ENCODE results near the gene ABCC1.

ABCC1 gene

DNA sequence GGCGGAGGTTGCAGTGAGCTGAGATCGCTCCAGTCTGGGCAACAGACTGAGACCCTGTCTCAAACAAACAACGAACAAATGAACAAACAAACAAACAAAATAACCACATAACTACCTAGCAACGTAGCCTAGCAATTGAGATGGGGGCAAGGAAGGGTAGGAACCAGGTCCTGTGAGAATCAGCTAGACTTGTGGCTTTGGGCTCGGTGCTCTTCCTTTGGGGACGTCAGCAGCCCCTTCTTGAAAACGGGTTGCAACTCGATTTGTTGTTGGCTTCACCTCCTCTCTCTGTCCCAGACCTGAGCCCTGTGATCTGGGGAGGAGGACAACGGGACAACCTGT lies 72.2 kb downstream of the ABCC1 start:
- DNase-seq (ENCODE audit: low read depth) = no peak

DNA sequence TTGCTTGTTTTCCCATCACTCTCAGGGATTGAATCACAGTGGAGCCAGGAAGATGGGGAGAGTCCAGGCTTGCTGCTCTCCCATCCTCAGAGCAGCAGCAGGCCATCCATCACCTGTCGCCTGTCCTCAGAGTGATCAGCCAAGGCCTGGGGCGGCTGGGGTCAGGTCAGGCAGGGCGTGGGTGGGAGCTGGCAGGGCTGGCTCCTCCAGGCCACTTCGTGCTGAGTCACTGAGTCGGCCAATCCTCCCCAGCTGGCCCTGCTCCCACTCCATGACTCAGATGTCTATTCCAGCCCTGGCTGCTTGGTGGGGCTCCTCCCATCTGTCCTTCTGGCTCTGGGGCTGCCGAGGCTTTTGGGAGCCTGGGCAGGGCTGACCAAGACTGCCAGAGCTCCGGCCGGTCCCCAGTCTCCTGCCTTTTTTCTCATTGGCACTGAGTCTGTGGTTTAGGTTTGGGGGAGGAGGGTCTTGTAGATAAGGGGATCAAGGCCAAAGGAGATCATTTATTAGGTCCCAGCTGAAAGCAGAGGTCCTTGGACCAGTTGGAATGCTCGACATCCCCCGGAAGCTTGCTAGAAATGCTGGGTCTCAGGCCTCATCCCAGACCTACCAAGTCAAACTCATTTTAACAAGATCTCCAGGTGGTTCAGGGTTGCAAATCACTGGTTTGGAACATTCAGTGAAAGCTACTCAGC lies 72.7 kb downstream of the ABCC1 start:
- no peak for DNase-seq (ENCODE audit: low read depth)

DNA sequence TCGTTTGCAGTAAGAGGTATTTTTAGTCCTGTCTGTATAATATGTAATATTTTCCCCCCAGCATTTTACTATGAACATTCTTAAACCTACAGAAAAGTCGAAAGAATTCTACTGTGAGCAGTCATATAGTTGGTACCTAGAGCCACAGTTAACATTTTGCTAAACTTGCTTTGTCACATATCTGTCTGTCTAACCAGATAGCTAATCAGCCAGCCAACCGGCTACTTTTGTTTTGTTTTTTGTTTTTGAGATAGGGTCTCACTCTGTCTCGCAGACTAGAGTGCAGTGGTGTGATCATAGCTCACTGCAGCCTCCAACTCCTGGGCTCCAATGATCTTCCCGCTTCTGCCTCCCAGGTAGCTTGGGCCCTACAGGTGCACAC lies 73.3 kb downstream of the ABCC1 start:
- no peak for DNase-seq (ENCODE audit: low read depth)

DNA sequence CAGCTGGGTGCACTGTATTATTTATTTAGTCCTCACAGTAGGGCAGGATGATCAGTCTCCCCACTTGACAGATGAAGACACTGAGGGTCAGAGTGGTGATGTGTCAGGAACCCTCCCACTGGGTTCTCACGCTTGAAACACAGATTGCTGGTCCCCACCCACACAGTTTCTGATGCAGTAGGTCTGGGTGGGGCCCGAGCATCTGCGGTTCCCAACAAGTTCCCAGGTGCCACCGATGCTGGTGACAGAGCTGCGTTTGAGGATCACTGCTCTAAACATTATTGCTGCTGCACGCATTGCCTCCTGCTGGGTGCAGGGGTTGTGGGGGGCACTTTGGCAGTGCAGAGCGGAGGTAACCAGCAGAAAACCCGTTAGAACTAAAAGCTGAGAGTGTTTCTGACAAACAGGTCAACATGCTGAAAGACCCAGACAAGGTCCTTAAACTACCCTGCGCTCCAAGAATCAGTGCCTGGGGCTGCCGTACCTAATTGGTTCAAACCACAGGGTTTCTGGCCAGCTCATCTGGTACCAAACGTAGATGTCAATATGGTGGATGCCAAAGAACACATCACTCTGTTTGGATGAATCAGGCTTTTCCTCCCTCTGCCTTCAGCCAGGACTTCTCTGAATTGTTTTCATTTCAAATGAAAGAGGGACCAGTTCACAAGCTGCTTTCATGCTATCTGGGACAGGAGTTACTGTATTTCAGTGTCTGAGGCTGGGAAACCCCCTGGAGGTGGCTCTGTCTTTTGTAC lies 76.0 kb downstream of the ABCC1 start:
- DNase-seq (ENCODE audit: low read depth) = peak; percentile 14

DNA sequence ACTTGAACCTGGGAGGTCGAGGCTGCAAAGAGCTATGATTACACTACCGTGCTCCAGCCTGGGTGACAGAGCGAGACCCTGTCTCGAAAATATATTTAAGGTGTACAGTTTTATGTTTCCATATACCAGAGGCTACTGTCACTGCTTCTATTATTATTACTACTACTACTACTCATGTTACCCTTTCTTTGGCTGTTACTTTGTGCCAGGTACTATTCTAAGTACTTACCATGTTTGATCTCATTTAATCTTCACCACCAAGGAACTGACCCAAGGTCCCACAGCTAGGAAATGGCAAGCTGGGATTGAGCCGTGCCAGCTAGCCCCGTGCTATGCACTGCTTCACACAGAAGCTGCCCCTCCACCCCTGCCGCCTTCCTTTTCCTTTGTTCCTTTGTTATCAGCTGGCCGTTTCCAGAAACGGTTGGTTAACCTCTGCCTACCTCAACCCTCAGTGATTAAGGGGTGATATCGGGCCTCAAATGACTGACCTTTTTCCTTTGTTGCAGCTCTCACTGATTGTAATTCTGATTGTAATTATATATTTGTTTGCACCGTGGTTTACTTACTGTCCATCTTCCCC lies 78.4 kb downstream of the ABCC1 start:
- DNase-seq (ENCODE audit: low read depth) = no peak

DNA sequence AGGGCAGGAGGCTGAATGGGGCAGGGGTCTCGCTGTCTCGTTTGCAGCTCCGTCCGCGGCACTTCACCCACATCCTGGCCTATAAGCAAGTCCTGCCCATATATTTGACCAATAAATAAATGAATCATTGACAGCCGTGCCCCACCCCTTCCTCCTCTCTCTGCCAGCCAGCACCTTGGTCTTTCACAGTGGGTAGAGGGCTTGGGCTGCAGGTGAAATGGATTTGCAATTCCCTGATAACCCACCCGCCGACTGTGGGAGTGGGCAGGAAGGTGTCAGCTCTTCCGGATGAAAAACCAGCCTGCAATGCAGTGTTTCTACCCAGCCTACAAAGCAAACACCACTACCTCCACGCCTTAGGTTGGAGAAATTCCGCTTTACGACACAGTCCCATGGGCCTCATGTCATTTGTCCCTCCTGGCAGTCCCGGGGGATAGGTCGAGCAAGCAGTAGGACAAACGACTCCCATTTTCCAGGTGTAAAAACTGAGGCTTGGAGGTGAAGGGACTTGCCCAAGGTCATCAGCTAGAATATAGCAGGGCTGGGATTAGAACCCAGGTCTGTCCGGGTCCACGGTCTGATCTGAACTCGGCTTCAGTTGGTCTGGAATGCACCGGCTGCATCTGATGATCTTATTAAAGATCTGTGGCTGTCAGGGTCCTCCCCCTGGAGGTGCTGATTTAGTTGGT lies 79.0 kb downstream of the ABCC1 start:
- no peak for DNase-seq (ENCODE audit: low read depth)

DNA sequence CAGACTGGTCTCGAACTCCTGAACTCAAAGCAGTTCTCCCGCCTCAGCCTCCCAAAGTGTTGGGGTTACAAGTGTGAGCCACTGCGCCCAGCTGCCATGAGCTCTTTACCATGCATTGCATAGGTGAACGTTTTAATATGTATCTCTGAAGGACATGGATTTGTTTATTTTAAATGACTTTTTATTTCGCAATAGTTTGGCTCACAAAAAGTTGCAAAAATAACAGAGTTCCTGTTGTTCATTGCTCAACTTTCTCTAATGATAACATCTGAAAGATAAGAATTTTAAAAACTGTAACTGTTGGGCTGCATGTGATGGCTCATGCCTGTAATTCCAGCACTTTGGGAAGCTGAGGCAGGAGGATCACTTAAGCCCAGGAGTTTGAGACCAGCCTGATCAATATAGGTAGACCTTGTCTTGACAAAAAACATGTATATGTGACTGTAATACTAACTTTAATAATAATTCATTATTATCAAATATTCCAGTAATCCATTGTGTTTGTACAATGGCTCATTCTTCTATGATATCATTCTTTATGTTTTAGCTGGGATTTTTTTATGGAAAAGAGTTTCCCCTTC lies 80.1 kb downstream of the ABCC1 start:
- no peak for DNase-seq (ENCODE audit: low read depth)

DNA sequence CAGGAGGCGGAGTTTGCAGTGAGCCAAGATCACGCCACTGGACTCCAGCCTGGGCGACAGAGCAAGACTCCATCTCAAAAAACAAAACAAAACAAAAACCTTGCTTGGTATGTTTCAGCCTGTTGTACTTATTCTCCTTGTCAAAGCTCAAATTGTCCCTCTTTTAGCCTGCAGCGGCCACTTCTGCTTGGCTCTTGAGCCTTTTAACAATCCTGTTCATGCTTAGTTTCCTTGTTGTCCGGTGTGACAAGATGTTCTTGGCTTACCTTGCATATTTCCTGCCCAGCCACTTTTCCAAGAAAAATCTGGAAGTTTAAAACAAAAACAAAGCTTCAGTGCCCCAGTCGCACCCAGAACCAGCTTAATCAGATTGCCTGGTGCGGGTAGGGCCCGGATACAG lies 81.0 kb downstream of the ABCC1 start:
- no peak for DNase-seq (ENCODE audit: low read depth)

DNA sequence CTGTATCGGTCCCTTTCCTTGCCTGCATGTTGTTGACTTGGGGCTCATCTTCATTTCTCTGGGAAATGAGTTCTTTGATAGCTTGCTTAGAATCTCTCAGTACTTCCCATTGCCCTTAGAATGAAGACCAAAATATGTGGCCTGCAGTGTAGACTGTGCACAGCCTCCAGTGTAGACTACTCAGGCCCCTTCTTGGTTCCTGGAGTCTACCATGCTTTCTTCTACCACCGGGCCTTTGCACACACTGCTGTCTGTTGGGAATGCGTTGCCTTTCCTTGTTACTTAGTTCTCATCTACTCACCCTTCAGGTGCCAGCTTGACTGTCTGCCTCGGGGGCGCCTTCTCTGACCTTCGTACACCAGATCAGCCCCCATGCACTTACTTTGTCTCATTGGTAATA lies 82.0 kb downstream of the ABCC1 start:
- no peak for DNase-seq (ENCODE audit: low read depth)

DNA sequence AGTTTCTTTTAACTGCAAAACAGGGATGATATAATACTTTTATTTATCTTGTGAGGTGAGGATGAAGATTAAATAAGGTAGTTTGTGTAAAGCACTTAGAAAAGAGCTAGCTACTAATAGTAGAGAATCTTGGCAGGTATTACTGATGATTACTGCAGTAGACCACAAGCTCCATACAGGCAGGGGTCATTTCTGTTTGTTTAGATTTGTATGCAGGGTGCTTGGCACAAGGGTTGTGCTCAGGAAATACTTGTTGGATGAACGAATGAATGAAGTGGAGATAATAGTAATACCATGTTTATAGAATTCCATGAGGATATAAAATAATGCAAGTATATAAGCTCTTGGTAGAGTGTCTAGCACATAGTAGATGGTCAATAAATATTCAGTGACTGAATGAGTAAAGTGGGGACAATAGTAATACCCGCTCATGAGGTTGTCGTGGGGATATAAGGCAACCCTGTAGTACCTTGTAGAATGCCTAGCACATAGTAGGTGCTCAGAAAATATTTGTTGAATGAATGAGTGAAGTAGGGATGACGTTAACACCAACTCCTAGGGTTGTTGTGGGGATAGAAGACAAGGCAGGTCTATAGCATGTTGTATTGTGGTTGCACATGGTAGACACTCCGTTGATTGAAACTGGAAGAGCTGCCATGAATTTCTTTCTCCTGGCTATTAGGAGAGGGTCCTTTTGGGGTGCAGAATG lies 83.0 kb downstream of the ABCC1 start:
- DNase-seq (ENCODE audit: low read depth) = no peak

DNA sequence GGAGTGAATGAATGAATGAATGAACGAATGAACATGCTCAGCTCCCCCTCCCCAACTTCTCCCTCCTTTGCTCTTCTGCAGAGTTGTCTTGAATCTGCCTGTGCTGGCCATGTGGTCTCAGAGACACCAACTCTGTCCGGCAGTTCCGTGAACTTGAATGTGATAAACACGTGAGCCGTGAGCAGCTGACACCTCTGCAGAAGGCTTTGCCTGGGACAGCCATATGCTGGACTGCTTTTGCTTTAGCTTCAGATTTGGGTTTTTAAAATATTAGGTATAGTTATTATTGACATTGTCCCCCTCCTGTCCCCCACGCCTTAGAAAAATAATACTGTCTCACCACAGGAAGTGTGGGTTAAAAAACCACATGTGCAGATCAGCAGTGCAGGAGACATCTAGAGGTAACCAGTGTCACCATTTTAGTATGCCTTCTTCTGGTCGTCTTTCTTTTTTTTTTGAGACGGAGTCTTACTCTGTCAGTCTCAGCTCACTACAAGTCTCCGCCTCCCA lies 83.8 kb downstream of the ABCC1 start:
- DNase-seq (ENCODE audit: low read depth) = no peak

DNA sequence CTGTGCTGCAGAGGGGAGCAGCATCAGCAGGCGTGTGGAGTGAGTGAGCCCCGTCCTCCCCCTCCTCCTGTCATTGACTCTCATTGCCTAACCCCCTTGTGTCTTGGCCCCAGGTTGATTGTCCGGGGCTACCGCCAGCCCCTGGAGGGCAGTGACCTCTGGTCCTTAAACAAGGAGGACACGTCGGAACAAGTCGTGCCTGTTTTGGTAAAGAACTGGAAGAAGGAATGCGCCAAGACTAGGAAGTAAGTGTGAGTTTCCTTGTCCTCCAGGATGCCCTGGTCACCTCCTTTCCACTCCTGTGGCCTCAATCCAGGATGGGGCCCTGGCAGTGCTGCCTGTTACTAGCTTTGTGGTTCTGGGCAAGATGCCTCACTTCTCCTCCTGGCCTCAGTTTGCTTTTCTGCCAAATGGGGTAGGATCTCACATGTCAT lies 87.0 kb downstream of the ABCC1 start:
- DNase-seq (ENCODE audit: low read depth) = no peak

DNA sequence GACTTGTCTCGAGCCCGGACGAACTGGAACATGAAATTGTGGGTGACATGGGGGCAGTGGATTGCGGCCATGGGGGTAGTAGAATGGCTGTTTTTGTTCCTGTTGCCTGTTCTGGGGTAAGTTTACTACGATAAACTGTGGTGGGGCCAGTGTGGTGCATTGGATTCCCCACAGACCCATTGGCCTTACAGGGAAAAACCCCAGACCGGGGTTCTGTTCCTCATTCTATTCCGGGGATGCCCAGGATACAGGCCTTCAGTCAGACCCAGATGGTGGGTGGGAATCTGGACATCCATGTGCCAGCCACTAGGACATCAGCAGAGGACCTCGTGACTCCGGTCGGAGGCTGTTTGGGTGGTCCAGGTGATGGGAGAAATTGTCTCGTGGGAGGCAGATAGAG lies 88.1 kb downstream of the ABCC1 start:
- no peak for DNase-seq (ENCODE audit: low read depth)

DNA sequence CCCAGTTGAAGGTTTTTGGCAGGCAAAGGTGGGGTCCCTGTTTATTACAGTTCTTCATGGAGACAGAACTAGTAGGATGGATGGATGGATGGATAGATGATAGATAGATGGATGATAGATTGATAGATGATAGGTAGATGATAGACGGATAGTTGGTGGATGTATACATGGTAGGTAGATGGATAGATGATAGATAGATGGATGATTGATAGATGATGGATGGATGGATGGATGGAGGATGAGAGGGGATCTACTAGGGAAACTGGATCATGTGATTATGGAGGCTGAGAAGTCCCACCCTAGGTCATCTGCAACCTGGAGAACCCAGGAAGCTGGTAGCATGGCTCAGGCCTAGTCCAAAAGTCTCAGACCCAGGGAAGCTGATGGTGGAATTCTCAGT lies 88.6 kb downstream of the ABCC1 start:
- no peak for DNase-seq (ENCODE audit: low read depth)

DNA sequence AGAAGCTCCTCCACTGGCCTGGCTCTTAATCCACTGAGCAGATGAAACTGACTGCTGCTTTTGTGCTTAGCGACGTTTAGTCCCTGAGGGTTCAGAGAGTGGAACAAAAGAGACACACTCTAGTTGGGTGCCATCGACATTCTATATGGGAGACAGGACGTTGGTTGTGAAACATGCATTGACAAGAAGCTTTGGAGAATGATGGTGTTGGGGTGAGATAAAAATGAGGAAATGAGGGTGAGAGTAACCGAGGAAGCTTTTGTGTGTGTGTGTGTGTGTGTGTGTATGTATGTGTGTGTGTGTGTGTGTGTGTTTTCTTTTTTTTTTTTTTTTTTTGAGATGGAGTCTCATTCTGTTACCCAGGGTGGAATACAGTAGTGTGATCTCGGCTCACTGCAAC lies 89.5 kb downstream of the ABCC1 start:
- no peak for DNase-seq (ENCODE audit: low read depth)

DNA sequence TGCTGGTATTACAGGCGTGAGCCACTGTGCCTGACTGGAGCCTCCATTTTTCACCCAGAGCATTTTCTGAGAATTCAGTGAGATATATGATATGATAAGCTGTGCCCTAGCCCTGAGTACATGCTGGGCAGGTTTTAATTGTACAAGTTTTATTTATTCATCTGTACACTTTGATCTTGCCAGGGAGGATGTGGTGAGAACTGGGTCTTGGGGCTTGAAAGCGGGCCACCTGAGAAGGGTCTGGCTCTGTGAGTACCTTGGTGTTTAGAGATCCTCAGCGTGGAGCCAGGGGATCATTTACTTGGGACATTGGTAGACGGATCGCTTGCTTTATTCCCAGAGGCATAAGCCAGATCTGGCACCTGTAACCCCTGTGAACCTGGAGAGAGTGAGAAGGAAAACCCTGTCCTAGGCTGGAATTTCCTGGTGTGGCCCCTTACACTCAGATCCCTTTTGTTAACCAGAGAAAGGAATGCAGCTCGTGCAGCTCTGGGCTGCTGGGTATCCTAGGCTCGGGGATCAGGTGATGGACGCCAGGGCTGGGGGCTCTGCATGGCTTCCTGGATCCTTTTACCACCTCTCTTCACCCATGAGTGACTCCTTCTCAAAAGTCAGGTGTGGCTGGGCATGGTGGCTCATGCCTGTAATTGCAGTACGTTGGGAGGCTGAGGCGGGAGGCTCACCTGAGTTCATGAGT lies 91.9 kb downstream of the ABCC1 start:
- DNase-seq (ENCODE audit: low read depth) = no peak

DNA sequence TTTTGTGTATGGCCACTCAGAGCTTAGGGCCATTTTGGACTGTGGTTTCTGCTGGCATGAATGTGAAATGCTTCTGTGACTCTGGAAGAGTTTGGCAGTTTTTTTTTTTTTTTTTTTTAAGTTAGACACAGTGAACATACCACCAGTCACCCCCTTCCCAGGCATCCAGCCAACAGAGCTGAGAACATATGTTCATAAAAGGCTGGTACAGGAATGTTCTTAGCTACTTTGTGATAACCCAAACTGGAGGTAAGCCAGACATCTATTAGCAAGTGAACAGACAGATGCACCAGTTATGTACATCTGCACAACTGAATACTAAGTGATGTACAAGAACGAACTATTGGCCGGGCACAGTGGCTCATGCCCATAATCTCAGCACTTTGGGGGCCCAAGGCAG lies 92.7 kb downstream of the ABCC1 start:
- no peak for DNase-seq (ENCODE audit: low read depth)

DNA sequence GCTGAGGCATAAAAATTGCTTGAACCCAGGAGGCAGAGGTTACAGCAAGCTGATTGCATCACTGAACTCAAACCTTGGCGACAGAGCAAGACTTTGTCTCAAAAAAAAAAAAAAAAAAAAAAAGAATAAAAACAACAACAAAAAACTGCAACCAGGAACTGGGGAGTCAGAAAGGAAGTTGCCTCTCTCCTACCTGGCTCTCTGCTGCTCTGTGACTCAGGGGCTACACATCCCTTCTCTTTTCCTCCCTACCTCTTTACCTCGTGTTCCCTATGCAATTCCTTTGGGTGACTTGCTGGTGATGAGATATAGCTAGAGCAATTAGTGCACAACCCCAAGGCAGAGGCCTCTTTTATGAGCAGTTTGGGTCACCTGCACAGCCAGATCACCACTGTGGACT lies 95.9 kb downstream of the ABCC1 start:
- no peak for DNase-seq (ENCODE audit: low read depth)

DNA sequence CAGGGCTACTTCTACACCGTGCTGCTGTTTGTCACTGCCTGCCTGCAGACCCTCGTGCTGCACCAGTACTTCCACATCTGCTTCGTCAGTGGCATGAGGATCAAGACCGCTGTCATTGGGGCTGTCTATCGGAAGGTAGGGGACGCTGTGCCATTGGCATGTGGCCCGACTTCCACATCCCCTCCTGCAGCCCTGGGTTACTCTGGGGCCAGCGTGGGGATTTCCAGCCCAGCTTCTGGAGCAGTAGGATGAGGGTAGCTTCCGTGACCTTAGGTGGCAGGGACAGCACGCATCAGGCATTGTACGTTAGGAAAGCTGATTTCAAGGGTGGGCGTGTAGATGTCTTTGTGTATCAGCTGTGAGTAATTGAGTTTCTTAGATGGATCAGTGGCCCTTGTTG lies 96.5 kb downstream of the ABCC1 start:
- no peak for DNase-seq (ENCODE audit: low read depth)

DNA sequence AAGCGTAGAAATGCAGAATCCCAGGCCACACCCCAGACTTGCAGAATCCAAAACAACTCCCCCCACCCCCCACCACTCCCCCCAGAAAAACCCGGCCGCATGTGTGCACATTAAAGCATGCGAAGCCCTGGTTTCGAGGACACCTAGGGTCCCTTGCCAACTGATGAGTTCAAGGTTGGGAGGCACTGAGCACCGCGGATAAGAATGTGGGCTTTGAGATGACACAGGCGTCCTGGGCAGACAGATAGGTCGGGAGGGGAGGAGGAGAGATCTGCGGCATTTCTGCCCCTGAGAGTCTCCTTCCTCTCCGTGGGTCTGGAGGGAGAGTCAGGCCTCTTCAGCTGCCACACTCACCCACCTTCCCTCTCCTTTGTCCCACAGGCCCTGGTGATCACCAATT lies 98.3 kb downstream of the ABCC1 start:
- DNase-seq (ENCODE audit: low read depth) = no peak

DNA sequence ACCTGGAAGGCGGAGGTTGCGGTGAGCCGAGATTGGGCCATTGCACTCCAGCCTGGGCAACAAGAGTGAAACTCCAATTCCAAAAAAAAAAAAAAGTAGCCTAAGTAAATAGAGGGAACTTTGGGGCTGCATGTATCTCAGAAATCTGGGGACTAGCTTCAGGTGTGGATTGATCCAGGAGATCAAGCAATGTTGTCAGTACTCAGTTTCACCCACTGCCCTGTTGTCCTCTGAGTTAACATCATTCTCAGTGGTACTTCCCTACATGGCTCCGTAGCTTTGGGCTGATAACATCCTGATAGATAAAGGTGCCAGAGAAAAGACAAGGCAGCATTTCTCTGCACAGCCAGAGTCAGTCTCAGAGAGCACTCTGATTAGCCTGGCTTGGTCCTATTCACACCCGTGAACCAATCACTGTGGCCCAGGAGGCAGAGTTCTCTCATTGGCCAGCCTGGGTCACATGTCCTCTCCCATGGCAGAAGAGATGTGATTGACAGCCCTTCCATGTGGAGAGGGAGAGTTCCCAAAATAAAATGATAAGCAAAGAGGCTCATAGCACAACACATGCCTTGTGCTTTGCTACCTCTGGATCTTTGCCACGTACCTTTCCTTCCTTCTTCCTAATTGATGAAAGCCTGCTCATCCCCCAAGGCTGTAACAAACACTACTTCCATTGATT lies 99.6 kb downstream of the ABCC1 start:
- no peak for DNase-seq (ENCODE audit: low read depth)
